ENCODE measurements around the gene MOB3B. TPM values are rescaled to one million over a fixed set of nuclear protein-coding genes. Genes with fewer than 3 reads are reported as not detected.

Gene MOB3B
- total RNA-seq, 2 experiments from 2014 or later = 0.25 to 0.30 TPM

- no peaks in the 10 kb centered on the region for H3K27me3 Mint-ChIP-seq
- TF ChIP-seq CTCF (IDR thresholded peaks at IDR 0.05) = no peak
- Histone ChIP-seq H3K9me3 (ENCODE audit: control insufficient read depth in 1 of 2, insufficient read depth in 1 of 2, low read length in 2 of 2) (no peaks in the 10 kb centered on the region), H3K36me3 (ENCODE audit: insufficient read depth, low read length) (no peaks in the 10 kb centered on the region), H3K27ac (ENCODE audit: low read depth in 1 of 2, low read length in 2 of 2) (no peak overlapping the region), H3K27me3 (ENCODE audit: control insufficient read depth in 1 of 2, insufficient read depth in 2 of 2, low read length in 2 of 2) (no peaks in the 10 kb centered on the region), H3K4me1 (ENCODE audit: insufficient read depth, low read length) (no peaks in the 10 kb centered on the region), H3K4me3 (ENCODE audit: low read length) (no peak overlapping the region)
- no peaks in the 10 kb centered on the region for H3K4me1 Mint-ChIP-seq (ENCODE audit: low read depth)
- no peak for DNase-seq
- H3K9me3 Mint-ChIP-seq = peaks cover 8% of the 10 kb centered on the region
- intact Hi-C loops (cut with DNase I, micrococcal nuclease) = no loop called here
- no peak overlapping the region for H3K4me3 Mint-ChIP-seq
- ChIA-PET POLR2A (interaction anchor here (0.7 kb wide), 1 partner anchor 10 kb away, joined by 3 read pairs; no protein-coding TSS in a partner anchor), CTCF (no interaction called here)
- no peak overlapping the region for H3K27ac Mint-ChIP-seq
- H3K36me3 Mint-ChIP-seq (ENCODE audit: low read depth) = peaks cover 15% of the 10 kb centered on the region
- ATAC-seq (ENCODE audit: poor library complexity) = no peak
Measured at GRCh38 chr9:27475057-27475595, 54.5 kb downstream of the MOB3B start.

- Histone ChIP-seq H3K27ac (ENCODE audit: low read depth in 1 of 2, low read length in 2 of 2) (no peak overlapping the region), H3K9me3 (ENCODE audit: control insufficient read depth in 1 of 2, insufficient read depth in 1 of 2, low read length in 2 of 2) (no peaks in the 10 kb centered on the region), H3K4me3 (ENCODE audit: low read length) (no peak overlapping the region), H3K4me1 (ENCODE audit: insufficient read depth, low read length) (no peaks in the 10 kb centered on the region), H3K27me3 (ENCODE audit: control insufficient read depth in 1 of 2, insufficient read depth in 2 of 2, low read length in 2 of 2) (no peaks in the 10 kb centered on the region), H3K36me3 (ENCODE audit: insufficient read depth, low read length) (no peaks in the 10 kb centered on the region)
- Mint-ChIP-seq H3K9me3 (peaks cover 8% of the 10 kb centered on the region), H3K27me3 (no peaks in the 10 kb centered on the region), H3K27ac (no peak overlapping the region), H3K4me3 (no peak overlapping the region), H3K4me1 (ENCODE audit: low read depth) (no peaks in the 10 kb centered on the region), H3K36me3 (ENCODE audit: low read depth) (peaks cover 15% of the 10 kb centered on the region)
- TF ChIP-seq CTCF (IDR thresholded peaks at IDR 0.05) = no peak
- CTCF ChIA-PET = no interaction called here
- no peak for DNase-seq
- ATAC-seq (ENCODE audit: poor library complexity) = no peak
- POLR2A ChIA-PET = interaction anchor here (0.7 kb wide), 1 partner anchor 11 kb away, joined by 3 read pairs; no protein-coding TSS in a partner anchor
- intact Hi-C loops (cut with DNase I, micrococcal nuclease) = no loop called here
Measured at GRCh38 chr9:27474305-27474704, 55.3 kb downstream of the MOB3B start.

- no peak for DNase-seq
- intact Hi-C loops (cut with DNase I, micrococcal nuclease) = no loop called here
- no peaks in the 10 kb centered on the region for H3K4me1 ChIP-seq (ENCODE audit: insufficient read depth, low read length)
- Mint-ChIP-seq H3K4me1 (ENCODE audit: low read depth) (no peaks in the 10 kb centered on the region), H3K27me3 (no peaks in the 10 kb centered on the region), H3K36me3 (ENCODE audit: low read depth) (peaks cover 6% of the 10 kb centered on the region), H3K9me3 (peaks cover 3% of the 10 kb centered on the region), H3K4me3 (no peak overlapping the region), H3K27ac (no peak overlapping the region)
- no peak for TF ChIP-seq CTCF (IDR thresholded peaks at IDR 0.05)
- H3K27me3 ChIP-seq (ENCODE audit: control insufficient read depth in 1 of 2, insufficient read depth in 2 of 2, low read length in 2 of 2) = no peaks in the 10 kb centered on the region
- no peaks in the 10 kb centered on the region for H3K9me3 ChIP-seq (ENCODE audit: control insufficient read depth in 1 of 2, insufficient read depth in 1 of 2, low read length in 2 of 2)
- H3K4me3 ChIP-seq (ENCODE audit: low read length) = no peak overlapping the region
- H3K27ac ChIP-seq (ENCODE audit: low read depth in 1 of 2, low read length in 2 of 2) = no peak overlapping the region
- ChIA-PET CTCF (no interaction called here), POLR2A (no interaction called here)
- H3K36me3 ChIP-seq (ENCODE audit: insufficient read depth, low read length) = no peaks in the 10 kb centered on the region
- no peak for ATAC-seq (ENCODE audit: poor library complexity)
Measured at GRCh38 chr9:27473111-27473529, 56.5 kb downstream of the MOB3B start.
